SK-N-MC (cell line): ENCODE measurements around the gene NHS.

Experiments
- EZH2 ChIP-seq: fragments of 200-600 bp; sonication (generic); IDR thresholded peaks from one replicate; pipeline ENCODE4 v1.6.1; 2017; ENCODE audit warnings: antibody characterized with exemption
- POLR2AphosphoS5 ChIP-seq: IDR thresholded peaks from 2 replicates; pipeline ENCODE4 v1.6.1; 2012; ENCODE audit warnings: mild to moderate bottlenecking, low read depth, low read length, borderline replicate concordance

DNA sequence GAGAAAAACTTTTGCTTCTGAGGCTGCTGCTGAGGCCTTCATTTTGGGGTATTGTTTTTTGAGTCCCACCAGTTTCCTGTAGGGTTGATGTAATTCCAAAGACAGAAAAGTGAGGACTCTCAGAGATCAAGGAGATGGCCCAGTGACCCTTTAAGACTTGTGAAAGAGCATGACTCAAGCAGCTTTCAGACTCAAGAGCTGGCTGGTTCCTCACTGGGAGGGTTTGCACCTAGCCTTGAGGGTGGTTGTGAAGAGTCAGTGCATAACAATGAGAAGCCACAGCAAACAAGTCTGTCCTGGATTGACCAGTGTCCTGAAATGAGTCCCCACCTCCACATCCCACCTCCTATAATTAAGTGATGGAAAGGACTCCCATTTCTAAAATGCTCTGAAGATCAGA lies 89.2 kb downstream of the NHS start:
- TF ChIP-seq EZH2: no peak
- TF ChIP-seq POLR2AphosphoS5: no peak
